Stomach (tissue), 4 donors: ENCODE measurements around the gene GAS6.

Experiments
- POLR2A ChIP-seq, 4 donors: fragments of 450-650 bp; IDR thresholded peaks; one replicate each; pipeline ENCODE4 v1.6.1; 2016; ENCODE audit warnings: antibody characterized with exemption in 4 of 4, control low read depth in 2 of 4, mild to moderate bottlenecking in 1 of 4, moderate library complexity in 1 of 4
- POLR2AphosphoS5 ChIP-seq, 3 donors: sonication (generic); formaldehyde crosslinking; IDR thresholded peaks; one replicate each; pipeline ENCODE4 v1.6.1; 2016; ENCODE audit warnings: antibody characterized with exemption in 3 of 3
- TF ChIP-seq, protein P1 (sequence below), 7 experiments: fragments of 450-650 bp in 4 of 7; fragments of 200-600 bp in 3 of 7; sonication (generic) in 3 of 7; IDR thresholded peaks; one replicate each; pipeline ENCODE4 v1.5.1; 2016 to 2019; ENCODE audit warnings: antibody characterized with exemption in 7 of 7, control low read depth in 2 of 7, mild to moderate bottlenecking in 1 of 7

DNA sequence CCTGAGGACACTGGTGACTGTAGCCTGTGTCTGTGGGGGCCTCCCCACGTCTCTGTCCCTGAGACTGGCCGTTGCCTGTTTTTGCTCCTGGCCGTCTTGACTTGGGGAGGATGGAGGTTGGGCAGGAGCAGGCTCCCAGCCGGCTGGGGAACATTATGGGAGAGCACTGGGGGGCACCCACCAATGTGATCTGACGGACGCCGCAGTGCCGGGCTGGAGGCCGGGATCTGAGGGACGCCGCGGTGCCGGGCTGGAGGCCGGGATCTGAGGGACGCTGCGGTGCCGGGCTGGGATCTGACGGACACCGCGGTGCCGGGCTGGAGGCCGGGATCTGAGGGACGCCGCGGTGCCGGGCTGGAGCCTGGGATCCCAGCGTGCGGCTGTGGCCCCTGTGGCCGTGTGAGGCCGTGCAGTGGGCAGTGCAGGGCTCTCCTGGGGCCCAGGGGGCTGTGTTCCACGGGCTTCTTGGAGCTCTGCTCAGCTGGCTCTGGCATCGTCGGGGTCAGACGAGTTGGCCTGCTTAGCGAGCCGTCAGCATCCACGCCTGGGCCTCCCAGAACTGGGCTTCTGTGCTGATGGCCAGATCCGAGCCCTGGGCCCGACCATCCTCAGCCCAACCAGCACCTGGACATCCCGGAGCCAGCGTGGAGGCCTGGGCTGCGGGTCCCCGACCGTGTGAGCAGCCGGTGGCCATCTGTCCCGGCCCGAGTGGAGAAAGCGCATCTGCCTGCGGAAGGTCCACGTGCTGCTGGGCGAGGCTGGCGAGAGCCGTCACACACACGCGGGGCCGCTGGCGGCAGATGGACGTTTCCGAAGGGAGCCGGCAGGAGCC is 45.8 kb downstream of the GAS6 start:
- TF ChIP-seq POLR2AphosphoS5 (IDR thresholded peaks at IDR 0.05) (no peak), POLR2A (IDR thresholded peaks at IDR 0.05) (no peak)
- TF ChIP-seq, protein P1, sequence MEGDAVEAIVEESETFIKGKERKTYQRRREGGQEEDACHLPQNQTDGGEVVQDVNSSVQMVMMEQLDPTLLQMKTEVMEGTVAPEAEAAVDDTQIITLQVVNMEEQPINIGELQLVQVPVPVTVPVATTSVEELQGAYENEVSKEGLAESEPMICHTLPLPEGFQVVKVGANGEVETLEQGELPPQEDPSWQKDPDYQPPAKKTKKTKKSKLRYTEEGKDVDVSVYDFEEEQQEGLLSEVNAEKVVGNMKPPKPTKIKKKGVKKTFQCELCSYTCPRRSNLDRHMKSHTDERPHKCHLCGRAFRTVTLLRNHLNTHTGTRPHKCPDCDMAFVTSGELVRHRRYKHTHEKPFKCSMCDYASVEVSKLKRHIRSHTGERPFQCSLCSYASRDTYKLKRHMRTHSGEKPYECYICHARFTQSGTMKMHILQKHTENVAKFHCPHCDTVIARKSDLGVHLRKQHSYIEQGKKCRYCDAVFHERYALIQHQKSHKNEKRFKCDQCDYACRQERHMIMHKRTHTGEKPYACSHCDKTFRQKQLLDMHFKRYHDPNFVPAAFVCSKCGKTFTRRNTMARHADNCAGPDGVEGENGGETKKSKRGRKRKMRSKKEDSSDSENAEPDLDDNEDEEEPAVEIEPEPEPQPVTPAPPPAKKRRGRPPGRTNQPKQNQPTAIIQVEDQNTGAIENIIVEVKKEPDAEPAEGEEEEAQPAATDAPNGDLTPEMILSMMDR (IDR thresholded peaks at IDR 0.05), result no peak
